Activated T-helper 1 cell treated with Interleukin-2 at 50 U/mL for 16 hours (primary cell): ENCODE data around the gene ARHGEF16.

Experiments used
- DNase-seq: peaks from one replicate; pipeline ENCODE4 v3.0.0-alpha.2; 2020; ENCODE audit warnings: low read depth

ARHGEF16 gene

GRCh38 chr1:3519301-3519885 lies 64.9 kb downstream of the ARHGEF16 start:
- DNase-seq, result no peak

GRCh38 chr1:3520419-3521378 lies 66.2 kb downstream of the ARHGEF16 start:
- no peak for DNase-seq

DNA sequence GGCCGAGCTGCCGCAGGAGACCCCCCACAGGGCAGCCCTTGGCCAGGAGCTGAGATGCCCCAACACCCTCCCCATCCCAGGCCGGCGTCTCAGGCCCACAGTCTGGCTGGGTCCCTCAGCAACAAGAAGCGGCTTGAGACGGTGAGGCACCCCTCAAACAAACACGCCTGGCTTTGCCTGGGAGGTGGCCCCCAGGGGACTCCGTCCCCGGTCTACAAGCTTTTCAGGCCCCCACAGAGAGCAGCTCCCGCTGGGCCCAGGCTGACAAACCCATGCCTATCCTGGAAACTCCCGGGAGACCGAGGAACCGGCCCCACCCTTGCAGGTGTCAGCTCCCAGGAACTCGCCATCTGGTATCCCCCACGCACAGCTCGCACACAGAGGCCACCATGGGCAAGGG lies 67.0 kb downstream of the ARHGEF16 start:
- DNase-seq, result no peak

GRCh38 chr1:3522112-3522511 lies 67.6 kb downstream of the ARHGEF16 start:
- DNase-seq, result no peak

DNA sequence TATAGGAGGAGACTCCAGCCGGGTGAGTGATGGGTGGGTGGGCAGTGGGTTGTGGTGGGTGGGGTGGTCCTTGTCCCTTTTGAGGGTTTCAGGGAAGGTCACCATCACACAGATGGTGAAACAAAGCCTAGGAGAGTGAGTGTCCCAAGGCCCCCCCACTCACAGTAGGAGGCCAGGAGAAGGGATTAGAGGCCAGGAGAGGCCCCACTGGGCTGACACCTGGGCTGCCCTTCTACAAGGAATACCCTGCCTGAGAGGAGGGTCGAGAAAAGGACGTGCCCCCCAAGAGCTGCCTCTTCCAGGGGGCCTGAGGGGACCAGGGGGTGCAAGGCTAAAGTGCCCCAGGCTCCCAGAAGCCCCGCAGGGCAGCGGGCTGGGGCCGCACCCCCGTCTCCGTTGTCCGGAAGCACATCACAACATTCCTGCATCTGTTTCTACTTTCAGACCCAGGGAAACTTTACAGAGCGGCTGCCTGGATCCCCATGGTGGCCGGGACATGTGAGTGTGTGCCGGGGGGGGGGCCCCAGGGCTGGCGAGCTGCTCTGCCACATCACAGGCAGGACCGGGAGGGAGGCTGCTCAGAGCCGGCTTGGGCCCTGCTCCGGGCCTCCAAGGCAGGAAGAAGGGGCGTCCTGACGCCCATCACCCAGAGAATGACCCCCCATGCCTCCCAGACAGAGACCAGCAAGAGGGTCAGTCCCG lies 68.2 kb downstream of the ARHGEF16 start:
- DNase-seq, result no peak

DNA sequence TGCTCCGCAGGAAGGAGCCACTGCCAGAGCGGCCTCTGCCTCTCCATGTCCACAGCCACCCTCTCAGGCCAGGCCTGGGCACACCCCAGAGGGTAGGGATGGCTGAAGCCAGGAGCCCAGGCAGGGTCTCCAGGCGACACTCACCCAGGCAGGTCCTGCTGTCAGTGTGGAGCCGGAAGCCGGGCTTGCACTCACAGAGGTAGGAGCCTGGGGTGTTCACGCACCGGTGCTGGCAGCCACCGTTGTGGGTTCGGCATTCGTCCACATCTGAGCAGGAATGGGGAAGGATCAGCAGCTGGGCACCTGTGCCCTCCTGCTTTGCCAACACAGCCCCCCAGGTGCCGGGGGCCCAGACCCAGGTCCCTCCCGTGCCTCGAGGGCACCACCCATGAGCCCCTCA lies 69.5 kb downstream of the ARHGEF16 start:
- no peak for DNase-seq

GRCh38 chr1:3524556-3525203 lies 70.2 kb downstream of the ARHGEF16 start:
- no peak for DNase-seq

DNA sequence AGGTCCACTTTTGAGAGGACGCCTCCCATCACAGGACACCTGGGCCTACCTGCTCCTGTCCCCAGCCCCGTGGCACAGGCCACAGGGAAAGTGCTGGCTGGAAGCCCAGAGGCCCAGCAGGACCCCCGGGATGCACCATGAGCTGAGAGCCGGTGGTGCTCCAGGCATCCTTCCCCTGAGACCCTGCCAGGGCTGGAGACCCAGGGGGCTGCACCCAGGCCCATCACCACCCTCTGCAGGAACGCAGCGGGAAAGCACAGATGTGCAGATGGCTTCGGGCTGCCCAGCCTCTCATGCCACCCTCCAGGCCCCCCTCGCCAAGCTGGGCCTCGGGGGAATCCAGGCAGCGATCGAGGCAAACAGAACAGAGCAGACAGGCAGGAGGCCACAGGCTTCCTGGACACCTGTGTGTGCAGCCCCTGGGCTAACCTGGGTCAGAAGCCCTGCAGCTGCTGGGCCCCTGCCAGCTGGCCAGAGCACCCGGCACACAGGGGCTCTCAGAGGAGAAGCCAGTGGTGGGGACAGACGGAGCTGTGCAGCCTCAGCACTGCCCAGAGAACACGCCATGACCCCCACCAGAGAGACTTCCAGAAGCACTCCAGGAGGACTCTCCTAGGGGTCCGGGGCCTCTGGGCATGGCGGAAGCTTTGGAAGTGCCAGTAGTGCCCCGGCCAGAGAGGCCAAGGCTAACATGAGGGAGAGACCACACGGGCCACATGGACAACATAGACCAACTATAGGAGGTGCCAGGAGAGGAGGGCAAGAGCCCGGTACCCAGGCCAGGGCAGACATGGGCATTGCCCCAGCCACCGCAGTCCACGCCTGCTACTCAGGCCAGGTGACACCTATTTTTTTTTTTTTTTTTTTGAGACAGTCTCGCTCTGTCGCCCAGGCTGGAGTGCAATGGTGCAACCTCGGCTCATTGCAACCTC lies 71.4 kb downstream of the ARHGEF16 start:
- no peak for DNase-seq

GRCh38 chr1:3527774-3528173 lies 73.3 kb downstream of the ARHGEF16 start:
- no peak for DNase-seq

- DNase-seq, result no peak
Measured at GRCh38 chr1:3529099-3529729, 74.7 kb downstream of the ARHGEF16 start.

DNA sequence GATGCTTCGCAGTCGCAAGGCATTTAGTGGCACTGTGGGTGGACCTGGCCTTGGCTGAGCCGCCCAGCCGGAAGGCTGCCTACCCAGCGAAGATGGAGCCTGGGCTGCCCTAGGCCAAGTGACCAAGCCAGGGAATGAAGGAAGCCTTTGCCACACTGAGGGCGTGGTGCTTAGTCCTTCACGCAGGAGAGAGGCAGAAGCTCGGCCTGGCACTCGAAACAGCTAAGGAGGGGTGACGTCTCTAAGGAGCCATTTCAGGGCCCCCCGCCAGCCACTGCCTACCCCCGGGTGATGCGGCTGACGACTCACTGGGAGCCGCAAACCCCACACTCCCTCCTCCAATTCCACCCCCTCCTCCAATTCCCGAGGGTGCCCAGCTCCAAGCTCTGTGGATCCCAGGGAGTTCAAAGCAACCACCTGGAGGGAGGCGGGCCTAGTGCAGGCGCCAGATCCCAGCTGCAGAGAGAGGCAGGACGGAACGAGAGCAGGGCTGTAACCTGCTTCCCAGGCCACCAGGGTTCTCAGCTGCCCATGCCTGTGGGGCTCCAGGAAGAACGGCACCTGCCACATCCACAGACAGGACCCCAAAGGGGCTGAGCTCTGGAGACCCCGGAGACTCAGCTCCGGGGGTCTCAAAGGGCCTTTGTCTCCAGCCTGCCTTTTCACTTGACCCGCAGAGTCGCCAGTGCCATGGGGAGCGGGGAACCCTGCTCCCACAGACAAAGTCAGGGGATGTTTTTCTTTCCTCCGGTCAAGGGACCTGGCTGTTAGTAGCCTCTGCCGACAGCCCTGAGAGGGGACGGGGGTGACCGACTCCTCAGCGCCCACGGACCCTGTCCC lies 75.8 kb downstream of the ARHGEF16 start:
- no peak for DNase-seq
